Cardiac muscle cell (in vitro differentiated cells and primary cell): ENCODE results near the gene ORC3. TPM values are rescaled to one million over a fixed set of nuclear protein-coding genes. Genes with fewer than 3 reads are reported as not detected.
"Not testable (repeated sequence)": the region's sequence is repeated elsewhere in the genome, so short reads cannot be mapped to it uniquely, and the experiment has no call there.

Experiments used
- DNase-seq, 2 donors: peaks; one replicate each; pipeline versions ENCODE4 v3.0.0 to v3.0.0-alpha.2; 2010 to 2017; ENCODE audit warnings: low read depth in 1 of 2, low spot score in 1 of 2
- H3K27ac ChIP-seq: fragments of 200-600 bp; sonication (generic); 2 replicates; pipeline ENCODE4 v1.5.1; 2016
- H3K27me3 ChIP-seq: fragments of 200-600 bp; sonication (generic); 2 replicates; pipeline ENCODE4 v1.6.0; 2016; ENCODE audit warnings: control low read depth
- H3K36me3 ChIP-seq: fragments of 200-600 bp; sonication (generic); 2 replicates; pipeline ENCODE4 v1.5.1; 2016; ENCODE audit warnings: control low read depth
- H3K4me1 ChIP-seq: fragments of 200-600 bp; sonication (generic); 2 replicates; pipeline ENCODE4 v1.8.1; 2017; ENCODE audit warnings: low read depth, mild to moderate bottlenecking, mixed run types
- H3K4me3 ChIP-seq: fragments of 200-600 bp; sonication (generic); 2 replicates; pipeline ENCODE4 v1.5.1; 2016; ENCODE audit warnings: mild to moderate bottlenecking
- H3K9me3 ChIP-seq: fragments of 200-600 bp; sonication (generic); 2 replicates; pipeline ENCODE4 v1.5.1; 2017; ENCODE audit warnings: low read depth, mild to moderate bottlenecking, control low read depth
- CTCF ChIP-seq: IDR thresholded peaks from 2 replicates; pipeline ENCODE4 v1.5.1; 2012; ENCODE audit warnings: low read depth, mild to moderate bottlenecking, low read length
- polyA plus RNA-seq: library from polyadenylated mRNA; unstranded; fragments of >200 nt; fragmentation: Nextera tagmentation; extraction: Ambion mirVana; gene quantifications from 2 replicates; pipeline ENCODE4 v1.2.1, GENCODE V29; 2016
- total RNA-seq: library from RNA; depleted of rRNA; stranded (reverse); fragments of >200 nt; gene quantifications from 2 replicates; pipeline ENCODE4 v1.2.3, GENCODE V29; 2016

ORC3 gene
- total and polyA plus RNA-seq, 2 experiments from 2014 or later: 21.5 to 40.8 TPM

DNA sequence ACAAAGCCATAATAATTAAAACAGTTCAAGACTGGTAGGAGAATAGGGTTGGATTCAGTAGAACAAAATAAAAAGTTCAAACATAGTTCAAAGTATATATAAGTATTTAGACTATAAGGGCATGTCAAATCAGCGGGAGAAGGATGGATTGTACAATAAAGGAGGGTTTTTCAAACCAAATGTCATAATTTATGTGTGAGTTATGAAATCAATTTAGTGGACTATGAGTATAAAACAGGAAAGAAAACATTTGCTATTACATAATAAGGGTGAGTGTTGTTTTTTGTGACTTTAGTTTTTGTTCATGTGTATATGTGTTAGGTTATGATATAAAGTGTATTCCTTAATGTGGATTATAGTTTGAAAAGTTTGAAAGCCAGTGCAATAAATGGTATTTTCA lies 10.6 kb downstream of the ORC3 start:
- no peak for TF ChIP-seq CTCF
- H3K4me1 ChIP-seq: no peaks in the 10 kb centered on the region

GRCh38 chr6:87606199-87606598 lies 16.3 kb downstream of the ORC3 start:
- DNase-seq: no peak
- H3K27ac ChIP-seq: no peak overlapping the region
- peaks cover 12% of the 10 kb centered on the region for H3K36me3 ChIP-seq
- H3K4me3 ChIP-seq: no peak overlapping the region
- no peaks in the 10 kb centered on the region for H3K4me1 ChIP-seq
- H3K27me3 ChIP-seq: no peaks in the 10 kb centered on the region
- TF ChIP-seq CTCF: no peak
- no peaks in the 10 kb centered on the region for H3K9me3 ChIP-seq

More for the DNA sequence above, 10.6 kb downstream of the ORC3 start:
- DNase-seq: no peak
- Histone ChIP-seq H3K9me3 (no peaks in the 10 kb centered on the region), H3K27ac (no peak overlapping the region), H3K36me3 (peaks cover 17% of the 10 kb centered on the region), H3K4me3 (no peak overlapping the region), H3K27me3 (no peaks in the 10 kb centered on the region)

DNA sequence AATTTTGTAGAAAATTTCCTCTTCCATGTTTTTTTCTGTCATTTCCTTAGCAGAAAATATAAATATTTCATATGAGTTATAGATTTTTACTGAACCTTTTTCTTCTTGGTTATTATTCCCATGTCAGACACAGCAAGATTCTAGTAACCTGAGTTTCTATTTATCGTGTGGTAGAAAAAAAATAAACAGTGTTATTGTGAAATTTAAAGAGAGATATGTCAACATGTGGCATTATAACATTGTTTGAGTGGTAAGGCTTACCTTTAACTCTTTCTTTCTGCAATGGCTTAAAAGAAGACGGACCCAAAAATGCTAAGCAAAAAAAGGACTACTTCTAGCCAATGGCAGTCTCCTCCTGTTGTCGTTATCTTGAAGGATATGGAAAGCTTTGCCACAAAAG lies 18.9 kb downstream of the ORC3 start:
- Histone ChIP-seq H3K36me3 (peaks cover 23% of the 10 kb centered on the region), H3K4me1 (no peaks in the 10 kb centered on the region)
- TF ChIP-seq CTCF: no peak

DNA sequence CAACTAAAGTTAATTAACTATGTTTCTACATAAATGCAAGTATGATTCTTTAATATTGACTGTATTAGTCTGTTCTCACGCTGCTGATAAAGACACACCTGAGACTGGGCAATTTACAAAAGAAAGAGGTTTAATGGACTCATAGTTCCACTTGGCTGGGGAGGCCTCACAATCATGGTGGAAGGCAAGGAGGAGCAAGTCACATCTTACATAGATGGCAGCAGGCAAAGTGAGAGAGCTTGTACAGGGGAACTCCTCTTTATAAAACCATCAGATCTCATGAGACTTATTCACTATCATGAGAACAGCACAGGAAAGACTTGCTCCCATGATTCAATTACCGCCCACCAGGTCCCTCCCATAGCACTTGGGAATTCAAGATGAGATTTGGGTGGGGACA lies 23.1 kb downstream of the ORC3 start:
- H3K4me3 ChIP-seq, H3K9me3 ChIP-seq, H3K27me3 ChIP-seq, H3K4me1 ChIP-seq, H3K27ac ChIP-seq, DNase-seq: not testable (repeated sequence)
- H3K36me3 ChIP-seq: peaks cover 15% of the 10 kb centered on the region

More for the DNA sequence above, 18.9 kb downstream of the ORC3 start:
- no peaks in the 10 kb centered on the region for H3K27me3 ChIP-seq
- H3K4me3 ChIP-seq: no peak overlapping the region
- H3K9me3 ChIP-seq: no peaks in the 10 kb centered on the region
- no peak for DNase-seq
- H3K27ac ChIP-seq: no peak overlapping the region

DNA sequence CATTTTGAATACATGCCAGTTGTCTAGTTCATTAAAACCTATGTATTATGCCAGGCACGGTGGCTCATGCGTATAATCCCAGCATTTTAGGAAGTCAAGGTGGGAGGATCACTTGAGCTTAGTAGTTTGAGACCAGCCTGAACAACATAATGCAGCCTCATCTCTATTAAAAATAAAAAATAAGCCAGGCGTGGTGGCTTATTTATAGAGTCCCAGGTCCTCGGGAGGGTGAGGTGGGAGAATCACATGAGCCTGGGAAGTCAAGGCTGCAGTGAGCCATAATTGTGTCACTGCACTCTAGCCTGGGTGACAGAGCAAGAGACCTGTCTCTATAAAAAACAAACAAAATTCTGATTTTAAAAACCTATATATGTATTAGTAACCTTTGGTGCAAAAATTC lies 27.5 kb downstream of the ORC3 start:
- no peaks in the 10 kb centered on the region for H3K27me3 ChIP-seq
- H3K4me1 ChIP-seq: no peaks in the 10 kb centered on the region
- TF ChIP-seq CTCF: no peak
- no peak overlapping the region for H3K4me3 ChIP-seq
- H3K9me3 ChIP-seq: no peaks in the 10 kb centered on the region
- peaks cover 15% of the 10 kb centered on the region for H3K36me3 ChIP-seq
- no peak overlapping the region for H3K27ac ChIP-seq
- DNase-seq: no peak

- H3K4me1 ChIP-seq: no peaks in the 10 kb centered on the region
- DNase-seq: no peak
- H3K36me3 ChIP-seq: peaks cover 8% of the 10 kb centered on the region
- no peak for TF ChIP-seq CTCF
- no peaks in the 10 kb centered on the region for H3K27me3 ChIP-seq
- H3K9me3 ChIP-seq: no peaks in the 10 kb centered on the region
- H3K27ac ChIP-seq: peak overlapping the region; percentile 24
- no peak overlapping the region for H3K4me3 ChIP-seq
Observed at GRCh38 chr6:87618531-87618930, 28.6 kb downstream of the ORC3 start.
